Chondrocyte (in vitro differentiated cells): ENCODE data around the gene EIF4E1B. TPM values are rescaled to one million over a fixed set of nuclear protein-coding genes. Genes with fewer than 3 reads are reported as not detected.

Experiments used
- DNase-seq: peaks from one replicate; pipeline ENCODE4 v3.0.0; 2021; ENCODE audit warnings: mixed read lengths, low spot score
- H3K27ac Mint-ChIP-seq: one replicate; pipeline ENCODE4 v1.8.0; 2021; ENCODE audit warnings: mild to moderate bottlenecking, moderate library complexity, mixed read lengths; ENCODE audit not compliant: unreplicated experiment
- H3K27me3 Mint-ChIP-seq: 2 replicates; pipeline ENCODE4 v1.8.0; 2021; ENCODE audit warnings: low read depth, mixed read lengths
- H3K36me3 Mint-ChIP-seq: 2 replicates; pipeline ENCODE4 v1.8.0; 2021; ENCODE audit warnings: low read depth, mixed read lengths
- H3K4me1 Mint-ChIP-seq: 2 replicates; pipeline ENCODE4 v1.8.0; 2021; ENCODE audit warnings: low read depth, mild to moderate bottlenecking, mixed read lengths
- H3K4me3 Mint-ChIP-seq: one replicate; pipeline ENCODE4 v1.8.0; 2021; ENCODE audit warnings: mild to moderate bottlenecking, moderate library complexity, mixed read lengths; ENCODE audit not compliant: unreplicated experiment
- H3K9me3 Mint-ChIP-seq: 2 replicates; pipeline ENCODE4 v1.8.0; 2021; ENCODE audit warnings: low read depth, mixed read lengths
- CTCF ChIP-seq: fragments of 200-600 bp; sonication (generic); IDR thresholded peaks from 2 replicates; pipeline ENCODE4 v1.5.0; 2021; ENCODE audit warnings: antibody characterized with exemption, mild to moderate bottlenecking, moderate library complexity
- total RNA-seq: library from RNA; stranded (reverse); gene quantifications from 3 replicates; pipeline ENCODE4 v1.2.1, GENCODE V29; 2021

EIF4E1B gene
- total RNA-seq, 1 donor from 2014 or later: not detected

DNA sequence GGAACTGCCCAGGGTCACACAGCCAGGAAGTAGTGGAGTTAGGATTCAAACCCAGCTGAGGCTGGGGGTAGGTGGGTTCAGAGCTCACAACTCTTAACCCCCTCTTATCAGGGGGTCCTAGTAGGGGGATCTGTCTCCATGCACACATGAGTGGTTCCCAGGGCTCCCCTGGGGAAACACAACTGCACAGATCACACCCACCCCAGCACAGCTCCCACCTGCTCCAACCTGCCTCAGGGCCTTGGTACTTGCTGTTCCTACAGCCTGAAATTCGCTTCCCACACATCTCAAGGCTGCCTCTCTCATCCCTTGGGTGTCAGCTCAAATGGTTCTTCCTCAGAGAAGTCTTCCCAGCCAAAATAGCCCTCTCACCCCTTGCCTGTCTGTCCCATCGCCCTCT, 5.0 kb upstream of the EIF4E1B start:
- Mint-ChIP-seq H3K27ac (no peak overlapping the region), H3K36me3 (no peaks in the 10 kb centered on the region), H3K9me3 (no peaks in the 10 kb centered on the region), H3K4me1 (peaks cover 10% of the 10 kb centered on the region), H3K27me3 (peaks cover 51% of the 10 kb centered on the region), H3K4me3 (no peak overlapping the region)
- DNase-seq: no peak
- TF ChIP-seq CTCF: no peak

DNA sequence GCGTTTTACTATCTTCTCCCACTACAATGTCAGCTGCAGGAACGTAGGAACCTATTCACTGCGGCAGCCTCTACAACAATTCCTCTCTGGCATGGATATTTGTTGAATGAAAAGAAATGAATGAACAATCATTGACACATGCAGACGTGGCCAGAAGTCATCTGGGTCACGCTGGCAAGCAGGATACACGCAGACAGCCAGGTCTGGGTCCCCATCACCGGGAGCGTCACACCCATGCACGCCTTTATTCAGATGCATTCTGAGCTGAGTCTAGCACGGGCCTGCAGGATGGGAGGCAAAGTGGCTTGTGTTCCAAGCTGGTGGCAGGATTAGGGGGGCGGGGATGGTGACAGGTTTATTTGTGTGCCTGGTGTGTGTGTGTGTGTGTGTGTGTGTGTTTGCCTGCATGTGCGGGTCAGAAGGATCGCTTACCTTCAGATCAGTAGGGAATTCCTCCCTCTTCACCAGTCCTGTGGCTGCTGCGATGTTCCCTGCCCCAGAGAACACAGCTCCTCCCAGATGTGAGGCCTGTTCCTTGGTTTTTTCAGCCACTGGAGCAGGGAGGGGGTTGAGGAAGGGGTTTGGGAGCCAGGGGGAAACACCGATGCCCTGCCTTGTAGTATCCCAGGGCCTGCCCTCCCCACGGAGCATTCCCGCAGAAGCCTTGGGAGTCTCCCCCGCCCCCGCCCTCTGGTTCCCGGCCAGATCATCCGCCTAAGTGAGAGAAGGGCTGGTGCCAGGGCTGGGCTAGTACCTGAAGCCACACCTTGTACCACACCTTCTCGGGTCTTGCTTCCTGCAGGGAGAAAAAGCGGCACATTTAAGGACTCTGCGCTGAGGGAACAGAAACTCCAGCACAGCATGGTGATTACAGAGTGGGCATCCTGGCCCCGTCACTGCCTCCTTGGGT, 4.3 kb upstream of the EIF4E1B start:
- DNase-seq: no peak
- H3K27me3 Mint-ChIP-seq: peaks cover 57% of the 10 kb centered on the region

GRCh38 chr5:176626876-176627236, 3.6 kb upstream of the EIF4E1B start:
- Mint-ChIP-seq H3K4me1 (peaks cover 11% of the 10 kb centered on the region), H3K27me3 (peaks cover 63% of the 10 kb centered on the region)
- no peak for TF ChIP-seq CTCF

More for the DNA sequence above, 4.3 kb upstream of the EIF4E1B start:
- Mint-ChIP-seq H3K9me3 (no peaks in the 10 kb centered on the region), H3K4me3 (no peak overlapping the region), H3K27ac (no peak overlapping the region), H3K36me3 (peaks cover 2% of the 10 kb centered on the region), H3K4me1 (peaks cover 13% of the 10 kb centered on the region)
- no peak for TF ChIP-seq CTCF

DNA sequence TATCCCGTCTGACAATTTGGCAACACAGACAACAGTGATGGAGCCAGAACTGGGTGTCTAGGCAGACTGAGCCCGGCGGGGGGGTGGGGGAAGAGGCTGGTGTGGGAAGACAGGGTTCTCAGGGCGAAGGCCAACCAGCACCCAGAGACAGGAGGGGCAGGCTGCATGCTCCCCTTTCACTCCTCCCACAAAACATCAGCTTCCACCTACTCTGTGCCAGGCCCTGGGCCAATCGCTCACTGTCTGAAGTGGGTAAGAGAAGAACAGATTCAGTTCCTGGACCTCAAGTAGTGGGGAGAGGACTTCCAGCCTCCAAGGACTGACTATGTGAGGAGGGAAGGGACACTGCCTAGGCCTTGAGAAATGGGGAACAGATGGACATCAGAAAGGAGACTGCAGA, 2.9 kb upstream of the EIF4E1B start:
- Mint-ChIP-seq H3K4me3 (no peak overlapping the region), H3K27me3 (peaks cover 63% of the 10 kb centered on the region), H3K9me3 (no peaks in the 10 kb centered on the region), H3K27ac (no peak overlapping the region), H3K4me1 (peaks cover 9% of the 10 kb centered on the region), H3K36me3 (peaks cover 2% of the 10 kb centered on the region)
- no peak for TF ChIP-seq CTCF
- DNase-seq: no peak

More at GRCh38 chr5:176626876-176627236, 3.6 kb upstream of the EIF4E1B start:
- DNase-seq: no peak
- peaks cover 2% of the 10 kb centered on the region for H3K36me3 Mint-ChIP-seq
- H3K4me3 Mint-ChIP-seq: no peak overlapping the region
- no peak overlapping the region for H3K27ac Mint-ChIP-seq
- H3K9me3 Mint-ChIP-seq: no peaks in the 10 kb centered on the region

DNA sequence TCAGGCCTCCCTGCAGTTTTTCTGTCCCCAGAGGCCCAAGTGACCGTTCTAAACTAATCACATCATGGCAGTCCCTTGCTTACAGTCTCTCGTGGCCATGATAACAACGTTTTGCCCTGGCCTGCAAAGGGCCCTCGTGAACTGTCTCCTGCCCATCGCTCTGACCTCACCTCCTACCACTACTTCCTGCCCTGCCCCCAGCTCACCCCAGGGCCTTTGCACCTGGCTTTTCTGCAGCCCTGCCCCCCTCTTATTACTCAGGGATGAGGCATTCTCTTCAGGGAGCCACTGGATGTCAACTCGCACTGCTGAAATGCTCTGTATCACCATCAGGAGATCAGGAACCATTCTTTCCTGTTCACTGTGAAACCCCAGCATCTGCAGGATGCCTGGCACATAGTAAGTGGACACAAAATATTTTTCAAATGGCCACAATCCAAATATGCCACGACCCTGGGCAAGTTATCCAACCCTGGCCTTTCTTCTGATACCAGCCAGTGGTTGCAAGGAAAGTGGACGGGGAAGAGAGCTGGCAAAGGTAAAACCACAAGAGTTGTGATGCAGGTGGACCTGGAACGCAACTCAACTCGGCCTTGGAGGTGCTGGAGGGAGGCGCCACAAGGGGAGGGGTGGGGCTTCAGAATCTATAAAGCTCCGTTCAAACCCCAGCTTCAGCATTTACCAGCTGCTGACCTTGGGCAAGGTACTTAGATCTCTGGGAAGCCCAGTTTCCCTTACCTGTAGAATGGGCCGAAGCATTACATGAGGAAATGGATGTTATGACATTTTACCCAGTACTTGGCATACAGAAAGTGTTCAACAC, 1.9 kb upstream of the EIF4E1B start:
- TF ChIP-seq CTCF: no peak
- Mint-ChIP-seq H3K27me3 (peaks cover 64% of the 10 kb centered on the region), H3K9me3 (no peaks in the 10 kb centered on the region), H3K27ac (no peak overlapping the region), H3K4me1 (peaks cover 9% of the 10 kb centered on the region), H3K4me3 (no peak overlapping the region), H3K36me3 (peaks cover 2% of the 10 kb centered on the region)
- DNase-seq: no peak
